ENCODE results near the gene CCNQ. TPM values are rescaled to one million over a fixed set of nuclear protein-coding genes. Genes with fewer than 3 reads are reported as not detected.

CCNQ gene
- total RNA-seq, 1 experiment from 2014 or later = 33.9 TPM

DNA sequence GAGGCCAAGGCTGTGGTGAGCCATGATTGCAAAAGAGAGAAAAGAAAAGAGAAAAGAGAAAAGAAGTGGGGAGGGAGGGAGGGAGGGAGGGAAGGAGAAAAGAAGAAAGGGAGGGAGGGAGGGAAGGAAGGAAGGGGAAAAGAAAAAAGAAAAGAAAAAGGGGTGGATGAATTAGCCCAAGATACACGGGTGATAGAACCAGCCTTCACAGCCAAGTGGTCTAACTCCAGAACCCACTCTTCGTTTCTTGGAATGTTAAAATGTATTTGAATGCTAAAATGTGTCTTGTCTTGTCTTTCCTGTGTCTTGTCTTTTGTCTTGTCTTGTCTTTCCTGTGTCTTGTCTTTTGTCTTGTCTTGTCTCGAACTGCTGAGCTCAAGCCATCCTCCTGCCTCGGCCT is 13.1 kb downstream of the CCNQ start:
- no peak overlapping the region for H3K27ac ChIP-seq
- DNase-seq = no peak
- H3K9me2 ChIP-seq (ENCODE audit: insufficient read depth) = no peaks in the 10 kb centered on the region
- no peak overlapping the region for H3K4me2 ChIP-seq
- no peak for TF ChIP-seq CTCF (conservative IDR thresholded peaks at IDR 0.05)
- TF ChIP-seq EZH2 (IDR thresholded peaks at IDR 0.05; ENCODE audit: low read depth) = no peak
- POLR2A ChIA-PET (ENCODE audit: unreplicated experiment) = no interaction called here
- H3K36me3 ChIP-seq (ENCODE audit: low read depth) = no peaks in the 10 kb centered on the region
- BruUV-seq (replicated peaks) = no TSS peak
- intact Hi-C loops (cut with micrococcal nuclease; ENCODE audit: unreplicated experiment) = no loop called here
- CTCF ChIA-PET = interaction anchor here (0.6 kb wide), 1 partner anchor 681 kb away, joined by 4 read pairs; no protein-coding TSS in a partner anchor
- H3K27me3 ChIP-seq (ENCODE audit: insufficient read depth, low read depth) = no peaks in the 10 kb centered on the region
- no peaks in the 10 kb centered on the region for H3F3A ChIP-seq (ENCODE audit: insufficient read depth, low read depth)
- H3K79me2 ChIP-seq (ENCODE audit: low read depth) = no peaks in the 10 kb centered on the region
- H3K9me3 ChIP-seq (ENCODE audit: insufficient read depth, low read depth) = no peaks in the 10 kb centered on the region
- no peak overlapping the region for H2AFZ ChIP-seq
- H3K4me3 ChIP-seq = no peak overlapping the region
- no peaks in the 10 kb centered on the region for H3K4me1 ChIP-seq (replicated peaks; ENCODE audit: insufficient read depth)
- no peaks in the 10 kb centered on the region for H4K20me1 ChIP-seq (ENCODE audit: insufficient read depth)

DNA sequence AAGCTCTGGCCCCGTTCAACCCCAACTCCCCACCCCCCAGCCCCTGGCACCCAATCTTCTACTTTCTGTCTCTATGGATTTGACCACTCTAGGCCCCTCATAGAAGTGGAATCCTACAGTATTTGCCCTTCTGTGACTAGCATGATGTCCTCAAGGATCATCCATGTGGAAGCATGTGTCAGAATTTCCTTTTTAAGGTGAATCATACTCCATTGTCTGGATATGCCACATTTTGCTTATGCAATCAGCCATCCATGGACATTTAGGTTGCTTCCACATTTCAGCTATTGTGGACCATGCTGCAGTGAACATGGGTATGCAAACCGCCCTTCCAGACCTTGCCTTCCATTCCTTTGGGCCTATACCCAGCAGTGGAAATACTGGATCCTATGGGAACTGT is 15.5 kb downstream of the CCNQ start:
- Histone ChIP-seq H2AFZ (no peak overlapping the region), H3K79me2 (ENCODE audit: low read depth) (no peaks in the 10 kb centered on the region), H3K27ac (no peak overlapping the region), H3K4me3 (no peak overlapping the region), H3K36me3 (ENCODE audit: low read depth) (no peaks in the 10 kb centered on the region), H3F3A (ENCODE audit: insufficient read depth, low read depth) (no peaks in the 10 kb centered on the region), H3K9me3 (ENCODE audit: insufficient read depth, low read depth) (no peaks in the 10 kb centered on the region), H3K4me1 (replicated peaks; ENCODE audit: insufficient read depth) (no peaks in the 10 kb centered on the region), H4K20me1 (ENCODE audit: insufficient read depth) (no peaks in the 10 kb centered on the region), H3K4me2 (no peak overlapping the region), H3K27me3 (ENCODE audit: insufficient read depth, low read depth) (no peaks in the 10 kb centered on the region), H3K9me2 (ENCODE audit: insufficient read depth) (no peaks in the 10 kb centered on the region)
- DNase-seq = no peak
- CTCF ChIA-PET = no interaction called here
- TF ChIP-seq EZH2 (IDR thresholded peaks at IDR 0.05; ENCODE audit: low read depth) (no peak), CTCF (conservative IDR thresholded peaks at IDR 0.05) (no peak)
- POLR2A ChIA-PET (ENCODE audit: unreplicated experiment) = no interaction called here
- intact Hi-C loops (cut with micrococcal nuclease; ENCODE audit: unreplicated experiment) = no loop called here
- BruUV-seq (replicated peaks) = no TSS peak

GRCh38 chrX:153582896-153583295 is 16.0 kb downstream of the CCNQ start:
- ChIA-PET CTCF (no interaction called here), POLR2A (ENCODE audit: unreplicated experiment) (no interaction called here)
- no peaks in the 10 kb centered on the region for H3K9me2 ChIP-seq (ENCODE audit: insufficient read depth)
- no peaks in the 10 kb centered on the region for H3F3A ChIP-seq (ENCODE audit: insufficient read depth, low read depth)
- H3K9me3 ChIP-seq (ENCODE audit: insufficient read depth, low read depth) = no peaks in the 10 kb centered on the region
- 0 out of 2 replicates have a peak, but pooled peaks cover 2% of the 10 kb centered on the region for H3K27me3 ChIP-seq (ENCODE audit: insufficient read depth, low read depth)
- TF ChIP-seq EZH2 (IDR thresholded peaks at IDR 0.05; ENCODE audit: low read depth) = no peak
- no peak for TF ChIP-seq CTCF (conservative IDR thresholded peaks at IDR 0.05)
- no TSS peak for BruUV-seq (replicated peaks)
- intact Hi-C loops (cut with micrococcal nuclease; ENCODE audit: unreplicated experiment) = no loop called here
- DNase-seq = no peak
- no peaks in the 10 kb centered on the region for H4K20me1 ChIP-seq (ENCODE audit: insufficient read depth)
- H3K4me3 ChIP-seq = no peak overlapping the region
- H3K4me2 ChIP-seq = no peak overlapping the region
- H3K36me3 ChIP-seq (ENCODE audit: low read depth) = no peaks in the 10 kb centered on the region
- H3K4me1 ChIP-seq (replicated peaks; ENCODE audit: insufficient read depth) = no peaks in the 10 kb centered on the region
- no peak overlapping the region for H2AFZ ChIP-seq
- H3K27ac ChIP-seq = no peak overlapping the region
- no peaks in the 10 kb centered on the region for H3K79me2 ChIP-seq (ENCODE audit: low read depth)
